Stimulated activated CD4-positive, alpha-beta T cell treated with anti-CD3 and anti-CD28 coated beads, Interleukin-2, amount 100 ng/mL, for 48 hours (primary cell): ENCODE measurements around the gene DUOXA1.

ENCODE experiments used
- DNase-seq, 2 donors: peaks; one replicate each; pipeline ENCODE4 v3.0.0-alpha.2; 2020

DUOXA1 gene

GRCh38 chr15:45130291-45131000 lies 767 bp upstream of the DUOXA1 start:
- no peak for DNase-seq

GRCh38 chr15:45128971-45129639 lies 574 bp downstream of the DUOXA1 start:
- no peak for DNase-seq

GRCh38 chr15:45126535-45127158 lies 3.0 kb downstream of the DUOXA1 start:
- DNase-seq: no peak

GRCh38 chr15:45123397-45123796 lies 6.3 kb downstream of the DUOXA1 start:
- no peak for DNase-seq

- DNase-seq: no peak
Observed at GRCh38 chr15:45122719-45123118, 7.0 kb downstream of the DUOXA1 start.

- no peak for DNase-seq
Observed at GRCh38 chr15:45121706-45122417, 7.8 kb downstream of the DUOXA1 start.

- DNase-seq: no peak
Observed at GRCh38 chr15:45121020-45121419, 8.7 kb downstream of the DUOXA1 start.

- DNase-seq: no peak
Observed at GRCh38 chr15:45120081-45120972, 9.4 kb downstream of the DUOXA1 start.

- no peak for DNase-seq
Observed at GRCh38 chr15:45118996-45119395, 10.7 kb downstream of the DUOXA1 start.

- peak; percentile 77 to 81 for DNase-seq
Observed at GRCh38 chr15:45118131-45118588, 11.5 kb downstream of the DUOXA1 start.

GRCh38 chr15:45117308-45118130 lies 12.2 kb downstream of the DUOXA1 start:
- DNase-seq: no peak

- DNase-seq: no peak
Observed at GRCh38 chr15:45116482-45117307, 13.0 kb downstream of the DUOXA1 start.

GRCh38 chr15:45116006-45116481 lies 13.6 kb downstream of the DUOXA1 start:
- no peak for DNase-seq

GRCh38 chr15:45115312-45115820 lies 14.3 kb downstream of the DUOXA1 start:
- no peak for DNase-seq

- no peak for DNase-seq
Observed at GRCh38 chr15:45114751-45115085, 15.0 kb downstream of the DUOXA1 start.

GRCh38 chr15:45114076-45114750 lies 15.5 kb downstream of the DUOXA1 start, which contains the start of the genes DUOX2 and DUOXA2:
DUOX2 (minus strand) TSS chr15:45114172; CDS start chr15:45113411, 761 bp downstream.
DUOXA2 (plus strand) TSS chr15:45114326; CDS start chr15:45114606, 280 bp downstream.
- DNase-seq: no peak

GRCh38 chr15:45113380-45113990 lies 16.2 kb downstream of the DUOXA1 start:
- no peak for DNase-seq

GRCh38 chr15:45112591-45113379 lies 16.9 kb downstream of the DUOXA1 start:
- no peak for DNase-seq
